GM12892 (cell line): Measurements from ENCODE around the gene TRAF3IP1.

Experiments used
- POLR2A ChIP-seq: IDR thresholded peaks from 2 replicates; pipeline ENCODE4 v1.6.1; 2011; ENCODE audit warnings: low read depth, low read length, control low read depth
- POLR2AphosphoS5 ChIP-seq: IDR thresholded peaks from 2 replicates; pipeline ENCODE4 v1.6.1; 2011; ENCODE audit warnings: low read depth, low read length, control low read depth
- TAF1 ChIP-seq: IDR thresholded peaks from 2 replicates; pipeline ENCODE4 v1.6.1; 2011; ENCODE audit warnings: low read depth, mild to moderate bottlenecking, control low read depth, low read length, borderline replicate concordance

GRCh38 chr2:238320648-238321281 is 447 bp downstream of the TRAF3IP1 start:
- no peak for TF ChIP-seq POLR2AphosphoS5
- TF ChIP-seq TAF1, result no peak
- no peak for TF ChIP-seq POLR2A
